Smooth muscle cell (in vitro differentiated cells): ENCODE measurements around the gene ARHGAP9. TPM values are rescaled to one million over a fixed set of nuclear protein-coding genes. Genes with fewer than 3 reads are reported as not detected.
"Not testable (repeated sequence)": the region's sequence is repeated elsewhere in the genome, so short reads cannot be mapped to it uniquely, and the experiment has no call there.

ENCODE experiments used
- DNase-seq: peaks from one replicate; lab custom pipeline; 2025; ENCODE audit not compliant: unreplicated experiment; lab: John Stamatoyannopoulos, UW
- H2AFZ ChIP-seq: fragments of 200-600 bp; sonication (generic); 2 replicates; pipeline ENCODE4 v1.6.0; 2016; ENCODE audit warnings: antibody characterized with exemption, low read depth, mild to moderate bottlenecking
- H3F3A ChIP-seq: fragments of 200-600 bp; sonication (generic); 2 replicates; pipeline ENCODE4 v1.6.0; 2017; ENCODE audit warnings: antibody characterized with exemption, low read depth
- H3K27ac ChIP-seq: fragments of 200-600 bp; sonication (generic); 2 replicates; pipeline ENCODE4 v1.5.1; 2016; ENCODE audit warnings: low read depth, mild to moderate bottlenecking
- H3K27me3 ChIP-seq: fragments of 200-600 bp; sonication (generic); 2 replicates; pipeline ENCODE4 v1.6.1; 2016; ENCODE audit warnings: low read depth, mild to moderate bottlenecking
- H3K36me3 ChIP-seq: fragments of 200-600 bp; sonication (generic); 2 replicates; pipeline ENCODE4 v1.5.1; 2016; ENCODE audit warnings: low read depth
- H3K4me1 ChIP-seq: fragments of 200-600 bp; sonication (generic); 2 replicates; pipeline ENCODE4 v1.5.1; 2016; ENCODE audit warnings: low read depth
- H3K4me2 ChIP-seq: fragments of 200-600 bp; sonication (generic); 2 replicates; pipeline ENCODE4 v1.6.0; 2016; ENCODE audit warnings: mild to moderate bottlenecking
- H3K4me3 ChIP-seq: fragments of 200-600 bp; sonication (generic); 2 replicates; pipeline ENCODE4 v1.5.1; 2016; ENCODE audit warnings: mild to moderate bottlenecking
- H3K79me2 ChIP-seq: fragments of 200-600 bp; sonication (generic); 2 replicates; pipeline ENCODE4 v1.6.0; 2016; ENCODE audit warnings: low read depth, mild to moderate bottlenecking
- H3K9ac ChIP-seq: fragments of 200-600 bp; sonication (generic); 2 replicates; pipeline ENCODE4 v1.6.0; 2016; ENCODE audit warnings: low read depth
- H3K9me3 ChIP-seq: fragments of 200-600 bp; sonication (generic); replicated peaks from 2 replicates; pipeline ENCODE4 v1.5.1; 2016; ENCODE audit warnings: low read depth
- H4K20me1 ChIP-seq: fragments of 200-600 bp; sonication (generic); 2 replicates; pipeline ENCODE4 v1.6.0; 2016; ENCODE audit warnings: low read depth
- WGBS: methylation state at CpG from one replicate; pipeline ENCODE4 v1.1.7; 2016; ENCODE audit warnings: low lambda C conversion rate; 5-methylcytosine and 5-hydroxymethylcytosine counted together
- polyA plus RNA-seq: library from polyadenylated mRNA; unstranded; fragments of >200 nt; fragmentation: Nextera tagmentation; extraction: Ambion mirVana; gene quantifications from 2 replicates; pipeline ENCODE4 v1.2.1, GENCODE V29; 2016
- total RNA-seq: library from RNA; depleted of rRNA; stranded (reverse); fragments of >200 nt; gene quantifications from 2 replicates; pipeline ENCODE4 v1.2.3, GENCODE V29; 2014
- TF ChIP-seq, protein P1 (sequence below): fragments of 200-600 bp; sonication (generic); IDR thresholded peaks from 2 replicates; pipeline ENCODE4 v1.5.1; 2017; ENCODE audit warnings: borderline replicate concordance, mild to moderate bottlenecking, antibody characterized with exemption; ENCODE audit not compliant: insufficient read depth, poor library complexity, severe bottlenecking

The ARHGAP9 gene
- total and polyA plus RNA-seq, 2 experiments from 2014 or later, result 1.3 TPM; not detected in 1

DNA sequence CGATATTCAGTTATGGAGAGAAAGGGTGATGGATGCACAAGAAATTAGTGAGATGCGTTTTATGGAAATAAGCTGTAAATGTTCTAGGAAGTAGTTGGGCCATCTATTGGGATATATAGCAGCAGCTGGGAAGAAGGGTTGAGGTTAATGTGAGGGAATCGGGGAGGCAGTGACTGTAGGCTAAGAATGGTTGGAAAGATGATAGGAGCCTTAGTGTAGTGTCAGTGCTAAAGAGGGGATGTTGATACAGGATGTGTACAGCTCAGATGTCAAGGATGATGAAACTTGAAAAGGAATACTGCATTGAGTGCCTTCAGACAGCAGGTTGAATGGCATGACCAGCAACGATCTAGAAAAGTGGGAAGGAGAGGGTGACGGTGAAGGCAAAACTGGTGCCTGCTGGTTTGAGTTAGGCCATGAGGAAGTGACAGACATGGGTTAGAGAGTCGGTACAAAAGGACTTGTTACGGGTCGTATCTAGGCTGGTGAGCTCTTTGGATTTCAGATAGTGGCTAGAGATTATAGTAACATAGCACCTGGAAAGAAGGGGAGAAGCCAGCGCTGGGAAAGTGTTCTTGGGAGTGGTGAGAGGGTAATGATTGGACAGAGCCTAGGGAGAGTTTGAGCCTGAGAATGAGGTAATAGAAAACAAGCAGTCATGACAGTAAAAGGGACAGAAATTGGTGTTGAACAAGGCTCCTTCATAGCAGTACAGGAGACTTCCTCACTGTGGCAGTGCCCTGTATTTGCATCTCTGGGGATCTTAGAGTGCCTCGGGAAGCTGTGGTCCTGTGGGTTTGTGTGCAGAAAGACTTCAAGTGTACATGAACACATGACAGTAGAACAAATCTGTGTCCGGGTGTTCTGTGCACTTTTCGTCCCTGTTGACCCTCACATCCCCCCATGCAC is 17.8 kb upstream of the ARHGAP9 start:
- Histone ChIP-seq H3K4me2 (no peak overlapping the region), H4K20me1 (peaks cover 8% of the 10 kb centered on the region), H3K4me3 (no peak overlapping the region), H3K27ac (no peak overlapping the region), H3K9ac (no peak overlapping the region), H2AFZ (no peak overlapping the region), H3K9me3 (no peaks in the 10 kb centered on the region), H3K79me2 (peaks cover 10% of the 10 kb centered on the region), H3F3A (no peaks in the 10 kb centered on the region), H3K4me1 (no peaks in the 10 kb centered on the region), H3K36me3 (peaks cover 19% of the 10 kb centered on the region), H3K27me3 (no peaks in the 10 kb centered on the region)
- 98% methylated on average over 12 of the region's 12 CpGs for WGBS
- no peak for DNase-seq
- TF ChIP-seq, protein P1, sequence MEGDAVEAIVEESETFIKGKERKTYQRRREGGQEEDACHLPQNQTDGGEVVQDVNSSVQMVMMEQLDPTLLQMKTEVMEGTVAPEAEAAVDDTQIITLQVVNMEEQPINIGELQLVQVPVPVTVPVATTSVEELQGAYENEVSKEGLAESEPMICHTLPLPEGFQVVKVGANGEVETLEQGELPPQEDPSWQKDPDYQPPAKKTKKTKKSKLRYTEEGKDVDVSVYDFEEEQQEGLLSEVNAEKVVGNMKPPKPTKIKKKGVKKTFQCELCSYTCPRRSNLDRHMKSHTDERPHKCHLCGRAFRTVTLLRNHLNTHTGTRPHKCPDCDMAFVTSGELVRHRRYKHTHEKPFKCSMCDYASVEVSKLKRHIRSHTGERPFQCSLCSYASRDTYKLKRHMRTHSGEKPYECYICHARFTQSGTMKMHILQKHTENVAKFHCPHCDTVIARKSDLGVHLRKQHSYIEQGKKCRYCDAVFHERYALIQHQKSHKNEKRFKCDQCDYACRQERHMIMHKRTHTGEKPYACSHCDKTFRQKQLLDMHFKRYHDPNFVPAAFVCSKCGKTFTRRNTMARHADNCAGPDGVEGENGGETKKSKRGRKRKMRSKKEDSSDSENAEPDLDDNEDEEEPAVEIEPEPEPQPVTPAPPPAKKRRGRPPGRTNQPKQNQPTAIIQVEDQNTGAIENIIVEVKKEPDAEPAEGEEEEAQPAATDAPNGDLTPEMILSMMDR, result no peak

DNA sequence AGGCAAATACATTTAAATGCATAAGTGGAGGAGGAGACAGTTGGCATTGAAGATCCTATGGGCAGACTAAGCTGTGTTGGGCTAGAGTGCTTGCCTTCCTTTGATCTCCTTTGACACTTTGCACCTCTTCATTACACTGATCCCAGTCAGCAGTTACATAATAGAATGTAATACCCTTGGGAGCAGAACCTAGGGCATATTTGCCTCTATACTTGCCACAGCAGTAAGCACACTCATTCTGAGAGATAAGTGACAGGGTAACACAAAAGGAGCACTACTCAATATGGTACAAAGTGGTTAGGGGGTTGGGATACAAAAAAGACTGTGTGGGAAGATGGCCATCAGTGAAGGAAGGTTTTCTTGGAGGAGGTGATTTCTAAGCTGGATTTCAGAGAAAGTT is 17.2 kb upstream of the ARHGAP9 start:
- no peaks in the 10 kb centered on the region for H3K4me1 ChIP-seq
- H4K20me1 ChIP-seq, result peaks cover 8% of the 10 kb centered on the region
- H3K36me3 ChIP-seq, result peaks cover 20% of the 10 kb centered on the region
- H2AFZ ChIP-seq, result no peak overlapping the region
- no peak for DNase-seq
- H3K4me3 ChIP-seq, result no peak overlapping the region
- H3K4me2 ChIP-seq, result no peak overlapping the region
- H3K27ac ChIP-seq, result no peak overlapping the region
- no peaks in the 10 kb centered on the region for H3K9me3 ChIP-seq
- no peaks in the 10 kb centered on the region for H3F3A ChIP-seq
- TF ChIP-seq, protein P1, result no peak
- H3K27me3 ChIP-seq, result no peaks in the 10 kb centered on the region
- peaks cover 6% of the 10 kb centered on the region for H3K79me2 ChIP-seq
- H3K9ac ChIP-seq, result no peak overlapping the region

DNA sequence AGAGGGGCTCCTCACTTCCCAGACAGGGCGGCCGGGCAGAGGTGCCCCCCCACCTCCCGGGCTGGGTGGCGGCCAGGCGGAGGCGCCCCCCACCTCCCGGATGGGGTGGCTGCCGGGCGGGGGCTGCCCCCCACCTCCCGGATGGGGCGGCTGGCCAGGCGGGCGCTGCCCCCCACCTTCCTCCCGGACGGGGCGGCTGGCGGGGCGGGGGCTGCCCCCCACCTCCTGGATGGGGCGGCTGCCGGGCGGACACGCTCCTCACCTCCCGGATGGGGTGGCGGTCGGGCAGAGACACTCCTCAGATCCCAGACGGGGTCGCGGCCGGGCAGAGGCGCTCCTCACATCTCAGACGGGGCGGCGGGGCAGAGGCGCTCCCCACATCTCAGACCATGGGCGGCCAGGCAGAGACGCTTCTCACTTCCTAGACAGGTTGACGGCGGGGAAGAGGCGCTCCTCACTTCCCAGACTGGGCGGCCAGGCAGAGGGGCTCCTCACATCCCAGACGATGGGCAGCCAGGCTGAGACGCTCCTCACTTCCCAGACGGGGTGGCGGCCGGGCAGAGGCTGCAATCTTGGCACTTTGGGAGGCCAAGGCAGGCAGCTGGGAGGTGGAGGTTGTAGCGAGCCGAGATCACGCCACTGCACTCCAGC is 15.5 kb upstream of the ARHGAP9 start:
- not testable (repeated sequence) for H3K4me1 ChIP-seq
- peaks cover 19% of the 10 kb centered on the region for H3K36me3 ChIP-seq
- WGBS, result over 99% methylated on average over 20 of the region's 48 CpGs

DNA sequence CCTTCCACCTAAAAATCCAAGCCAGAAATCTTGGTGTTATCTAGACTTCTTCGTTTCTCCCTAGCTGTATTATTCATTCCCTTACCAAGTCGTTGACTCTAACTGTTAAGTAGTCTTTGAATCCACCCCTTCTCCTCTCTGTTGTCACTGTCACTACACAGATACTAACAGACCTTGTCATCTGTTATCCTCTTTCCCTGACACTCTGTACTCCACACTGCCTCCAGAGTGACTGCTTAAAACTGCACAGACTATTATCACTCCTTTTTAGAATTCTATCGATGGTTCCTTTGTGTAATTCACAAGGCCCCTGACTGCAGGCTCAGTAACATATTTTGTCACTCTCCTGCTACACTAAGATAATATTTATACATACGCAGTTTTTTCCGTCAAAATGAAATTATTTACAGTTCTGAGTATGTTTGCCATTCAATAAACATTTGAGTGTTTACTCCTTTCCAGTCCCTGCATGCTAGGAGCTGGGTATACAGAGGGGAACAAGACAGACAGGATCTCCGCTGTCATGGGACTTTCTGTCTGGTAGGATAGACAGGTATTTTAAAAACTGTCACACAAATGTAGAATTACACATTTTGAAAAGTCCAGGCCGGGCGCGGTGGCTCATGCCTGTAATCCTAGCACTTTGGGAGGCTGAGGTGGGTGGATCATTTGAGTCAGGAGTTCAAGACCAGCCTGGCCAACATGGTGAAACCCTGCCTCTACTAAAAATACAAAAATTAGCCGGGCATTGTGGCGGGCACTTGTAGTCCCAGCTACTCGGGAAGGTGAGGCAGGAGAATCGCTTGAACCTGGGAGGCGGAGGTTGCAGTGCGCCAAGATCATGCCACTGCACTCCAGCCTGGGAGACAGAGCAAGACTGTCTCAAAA is 12.0 kb upstream of the ARHGAP9 start:
- no peak overlapping the region for H3K4me2 ChIP-seq
- TF ChIP-seq, protein P1, result peak; percentile 2
- H3F3A ChIP-seq, result no peaks in the 10 kb centered on the region
- peaks cover 8% of the 10 kb centered on the region for H4K20me1 ChIP-seq
- peaks cover 13% of the 10 kb centered on the region for H3K36me3 ChIP-seq
- H2AFZ ChIP-seq, result no peak overlapping the region
- H3K27me3 ChIP-seq, result no peaks in the 10 kb centered on the region
- H3K4me3 ChIP-seq, result no peak overlapping the region
- peaks cover 27% of the 10 kb centered on the region for H3K79me2 ChIP-seq
- H3K9ac ChIP-seq, result no peak overlapping the region
- no peak for DNase-seq
- no peaks in the 10 kb centered on the region for H3K9me3 ChIP-seq
- WGBS, result 95% methylated on average over 15 of the region's 15 CpGs
- peaks cover 11% of the 10 kb centered on the region for H3K4me1 ChIP-seq
- H3K27ac ChIP-seq, result no peak overlapping the region

More for the DNA sequence above, 15.5 kb upstream of the ARHGAP9 start:
- not testable (repeated sequence) for H2AFZ ChIP-seq, H3K9ac ChIP-seq, H3K27ac ChIP-seq, H3K4me3 ChIP-seq, H4K20me1 ChIP-seq, DNase-seq, H3K79me2 ChIP-seq, H3K27me3 ChIP-seq, H3F3A ChIP-seq, H3K4me2 ChIP-seq, H3K9me3 ChIP-seq
